HEK293 (cell line): ENCODE data around the gene KLHL22.

Source experiments
- CTCF ChIA-PET: fragments of 350-600 bp; formaldehyde crosslinking; extraction: SDS; loops from one replicate; lab custom pipeline; 2021; ENCODE audit warnings: antibody characterized with exemption; lab: Yijun Ruan, JAX
- POLR2A ChIA-PET: fragments of 300-600 bp; formaldehyde crosslinking; extraction: SDS; loops from one replicate; lab custom pipeline; 2020; ENCODE audit warnings: antibody characterized with exemption, inconsistent platforms; lab: Yijun Ruan, JAX
- H3K27ac ChIP-seq: fragments of 200-500 bp; sonication (Bioruptor generic); 2 replicates; pipeline ENCODE4 v1.5.1; 2014; ENCODE audit warnings: low read depth, low read length, control low read depth, inconsistent platforms; ENCODE audit errors: extremely low read depth
- H3K36me3 ChIP-seq, 2 experiments: fragments of 200-500 bp in 1 of 2; sonication (Bioruptor generic) in 1 of 2; 1 replicate in 1 of 2; 2 replicates in 1 of 2; pipeline ENCODE4 v1.5.1; 2014 to 2017; ENCODE audit warnings: inconsistent platforms in 2 of 2, low read length in 2 of 2; ENCODE audit not compliant: control insufficient read depth in 2 of 2, insufficient read depth in 1 of 2
- H3K4me1 ChIP-seq: fragments of 200-500 bp; sonication (Bioruptor generic); 2 replicates; pipeline ENCODE4 v1.5.1; 2014; ENCODE audit warnings: mild to moderate bottlenecking, low read length, inconsistent platforms; ENCODE audit not compliant: control insufficient read depth, insufficient read depth
- H3K4me3 ChIP-seq: 2 replicates; pipeline ENCODE4 v1.5.1; 2011; ENCODE audit warnings: low read depth, mild to moderate bottlenecking, control low read depth, low read length, moderate library complexity
- H3K9me3 ChIP-seq: fragments of 200-500 bp; sonication (Bioruptor generic); 2 replicates; pipeline ENCODE4 v1.5.1; 2014; ENCODE audit warnings: low read depth, low read length, inconsistent platforms; ENCODE audit not compliant: control insufficient read depth, insufficient read depth
- GLI4 ChIP-seq: fragments of 450-650 bp; formaldehyde crosslinking; IDR thresholded peaks from 2 replicates; pipeline ENCODE4 v1.5.1; 2016; ENCODE audit warnings: missing biosample characterization, missing genetic modification characterization
- OSR2 ChIP-seq: fragments of 450-650 bp; formaldehyde crosslinking; IDR thresholded peaks from 2 replicates; pipeline ENCODE4 v1.5.1; 2016; ENCODE audit warnings: missing biosample characterization, missing genetic modification characterization
- PRDM1 ChIP-seq: fragments of 450-650 bp; formaldehyde crosslinking; IDR thresholded peaks from 2 replicates; pipeline ENCODE4; 2016; ENCODE audit warnings: missing biosample characterization, missing genetic modification characterization
- REPIN1 ChIP-seq: fragments of 450-650 bp; formaldehyde crosslinking; IDR thresholded peaks from 2 replicates; pipeline ENCODE4 v1.5.1; 2017; ENCODE audit warnings: missing biosample characterization, missing genetic modification characterization, low read depth
- ZNF121 ChIP-seq: fragments of 450-650 bp; formaldehyde crosslinking; IDR thresholded peaks from 2 replicates; pipeline ENCODE4 v1.5.1; 2016; ENCODE audit warnings: missing biosample characterization, missing genetic modification characterization
- ZNF133 ChIP-seq: fragments of 450-650 bp; formaldehyde crosslinking; IDR thresholded peaks from 2 replicates; pipeline ENCODE4 v1.5.1; 2016; ENCODE audit warnings: missing biosample characterization, missing genetic modification characterization
- ZNF214 ChIP-seq: fragments of 450-650 bp; formaldehyde crosslinking; IDR thresholded peaks from 2 replicates; pipeline ENCODE4 v1.5.1; 2017; ENCODE audit warnings: missing biosample characterization, mild to moderate bottlenecking, missing genetic modification characterization, borderline replicate concordance
- ZNF366 ChIP-seq: fragments of 450-650 bp; formaldehyde crosslinking; conservative IDR thresholded peaks from 2 replicates; pipeline ENCODE4 v1.5.1; 2016; ENCODE audit warnings: missing biosample characterization, missing genetic modification characterization
- ZNF626 ChIP-seq: fragments of 450-650 bp; sonication (Bioruptor Pico); formaldehyde crosslinking; IDR thresholded peaks from 2 replicates; pipeline ENCODE4 v1.5.1; 2018; ENCODE audit warnings: missing biosample characterization, missing genetic modification characterization, inconsistent platforms
- TF ChIP-seq, protein P1 (sequence below): fragments of 450-650 bp; formaldehyde crosslinking; IDR thresholded peaks from 2 replicates; pipeline ENCODE4 v1.5.1; 2016; ENCODE audit warnings: missing biosample characterization, missing genetic modification characterization
- TF ChIP-seq, protein P2 (sequence below): fragments of 450-650 bp; formaldehyde crosslinking; IDR thresholded peaks from 2 replicates; pipeline ENCODE4 v1.5.1; 2016; ENCODE audit warnings: missing biosample characterization, missing genetic modification characterization
- TF ChIP-seq, protein P3 (sequence below): fragments of 450-650 bp; formaldehyde crosslinking; IDR thresholded peaks from 2 replicates; pipeline ENCODE4 v1.5.1; 2017; ENCODE audit warnings: missing biosample characterization, missing genetic modification characterization
- TF ChIP-seq, protein P4 (sequence below): fragments of 450-650 bp; formaldehyde crosslinking; optimal IDR thresholded peaks from 2 replicates; pipeline ENCODE3; 2016; ENCODE audit warnings: missing biosample characterization, mild to moderate bottlenecking, missing genetic modification characterization

Gene KLHL22

DNA sequence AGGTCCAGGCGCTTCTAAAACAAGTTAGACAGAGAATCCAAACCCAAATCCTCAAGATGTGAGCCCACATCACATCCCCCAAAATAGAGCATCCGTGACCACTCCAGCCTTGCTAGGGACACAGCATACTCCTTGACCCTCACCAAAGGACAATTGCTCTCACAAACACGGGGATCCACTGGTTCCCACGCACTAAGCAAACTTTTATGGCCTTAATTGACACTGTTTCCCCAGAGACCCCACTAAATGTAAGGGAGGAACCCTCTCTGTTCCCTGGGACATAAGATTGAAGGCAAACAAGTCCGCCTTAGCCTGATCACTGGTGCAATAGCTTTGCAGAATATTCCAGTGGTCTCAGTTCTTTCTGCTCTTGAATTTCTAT, 81.5 kb downstream of the KLHL22 start (continued):
- TF ChIP-seq, protein P1, sequence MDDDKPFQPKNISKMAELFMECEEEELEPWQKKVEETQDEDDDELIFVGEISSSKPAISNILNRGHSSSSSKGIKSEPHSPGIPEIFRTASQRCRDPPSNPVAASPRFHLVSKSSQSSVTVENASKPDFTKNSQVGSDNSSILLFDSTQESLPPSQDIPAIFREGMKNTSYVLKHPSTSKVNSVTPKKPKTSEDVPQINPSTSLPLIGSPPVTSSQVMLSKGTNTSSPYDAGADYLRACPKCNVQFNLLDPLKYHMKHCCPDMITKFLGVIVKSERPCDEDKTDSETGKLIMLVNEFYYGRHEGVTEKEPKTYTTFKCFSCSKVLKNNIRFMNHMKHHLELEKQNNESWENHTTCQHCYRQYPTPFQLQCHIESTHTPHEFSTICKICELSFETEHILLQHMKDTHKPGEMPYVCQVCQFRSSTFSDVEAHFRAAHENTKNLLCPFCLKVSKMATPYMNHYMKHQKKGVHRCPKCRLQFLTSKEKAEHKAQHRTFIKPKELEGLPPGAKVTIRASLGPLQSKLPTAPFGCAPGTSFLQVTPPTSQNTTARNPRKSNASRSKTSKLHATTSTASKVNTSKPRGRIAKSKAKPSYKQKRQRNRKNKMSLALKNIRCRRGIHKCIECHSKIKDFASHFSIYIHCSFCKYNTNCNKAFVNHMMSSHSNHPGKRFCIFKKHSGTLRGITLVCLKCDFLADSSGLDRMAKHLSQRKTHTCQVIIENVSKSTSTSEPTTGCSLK (tag by site-specific recombination) = no peak
- TF ChIP-seq ZNF626 = no peak
- no peak for TF ChIP-seq ZNF214 (tag by site-specific recombination)
- TF ChIP-seq, protein P2, sequence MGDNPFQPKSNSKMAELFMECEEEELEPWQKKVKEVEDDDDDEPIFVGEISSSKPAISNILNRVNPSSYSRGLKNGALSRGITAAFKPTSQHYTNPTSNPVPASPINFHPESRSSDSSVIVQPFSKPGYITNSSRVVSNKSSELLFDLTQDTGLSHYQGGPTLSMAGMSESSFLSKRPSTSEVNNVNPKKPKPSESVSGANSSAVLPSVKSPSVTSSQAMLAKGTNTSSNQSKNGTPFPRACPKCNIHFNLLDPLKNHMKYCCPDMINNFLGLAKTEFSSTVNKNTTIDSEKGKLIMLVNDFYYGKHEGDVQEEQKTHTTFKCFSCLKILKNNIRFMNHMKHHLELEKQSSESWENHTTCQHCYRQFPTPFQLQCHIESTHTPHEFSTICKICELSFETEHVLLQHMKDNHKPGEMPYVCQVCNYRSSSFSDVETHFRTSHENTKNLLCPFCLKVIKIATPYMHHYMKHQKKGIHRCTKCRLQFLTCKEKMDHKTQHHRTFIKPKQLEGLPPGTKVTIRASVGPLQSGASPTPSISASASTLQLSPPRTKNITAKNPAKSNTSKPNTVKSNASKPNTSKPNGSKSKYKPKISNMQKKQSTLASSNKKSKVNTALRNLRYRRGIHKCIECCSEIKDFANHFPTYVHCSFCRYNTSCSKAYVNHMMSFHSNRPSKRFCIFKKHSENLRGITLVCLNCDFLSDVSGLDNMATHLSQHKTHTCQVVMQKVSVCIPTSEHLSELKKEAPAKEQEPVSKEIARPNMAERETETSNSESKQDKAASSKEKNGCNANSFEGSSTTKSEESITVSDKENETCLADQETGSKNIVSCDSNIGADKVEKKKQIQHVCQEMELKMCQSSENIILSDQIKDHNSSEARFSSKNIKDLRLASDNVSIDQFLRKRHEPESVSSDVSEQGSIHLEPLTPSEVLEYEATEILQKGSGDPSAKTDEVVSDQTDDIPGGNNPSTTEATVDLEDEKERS (tag by site-specific recombination) = no peak
- TF ChIP-seq GLI4 = no peak
- no peak for TF ChIP-seq REPIN1
- TF ChIP-seq, all 188 proteins: peak for 0

DNA sequence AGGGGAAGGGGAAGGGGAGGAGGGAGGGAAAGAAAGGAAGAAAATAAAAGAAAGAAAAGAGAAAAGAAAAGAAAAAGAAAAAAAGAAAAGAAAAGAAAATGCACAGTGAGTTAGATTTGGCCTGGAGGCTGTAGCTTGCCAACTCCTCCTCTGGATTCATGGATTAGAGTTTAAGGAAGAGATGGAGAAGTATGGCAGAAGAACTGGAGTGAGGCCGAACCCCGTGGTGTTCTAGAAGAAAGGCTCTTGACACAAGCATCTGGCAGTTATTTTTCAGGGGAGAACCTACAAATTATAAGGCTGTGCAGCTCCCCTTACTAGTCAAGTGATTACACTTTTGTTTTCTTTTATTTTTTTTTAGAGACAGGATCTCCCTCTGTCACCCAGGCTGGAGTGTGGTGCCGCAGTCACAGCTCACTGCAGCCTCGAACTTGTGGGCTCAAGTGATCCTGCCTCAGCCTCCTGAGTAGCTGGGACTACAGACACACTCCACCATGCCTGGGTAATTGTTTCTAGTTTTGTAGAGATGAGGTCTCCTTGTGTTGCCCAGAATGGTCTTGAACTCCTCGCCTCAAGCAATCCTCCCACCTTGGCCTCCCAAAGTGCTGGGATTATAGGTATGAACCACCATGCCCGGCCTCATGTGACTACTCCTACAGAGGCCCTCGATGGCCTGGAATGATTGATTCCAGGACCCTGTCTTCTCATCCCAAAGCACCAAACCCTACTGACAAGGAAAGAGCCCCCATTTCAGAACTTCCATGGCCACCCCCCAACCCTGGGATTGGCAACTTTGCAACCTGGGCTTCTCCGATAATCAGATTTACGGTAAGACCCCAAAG, 82.2 kb downstream of the KLHL22 start:
- TF ChIP-seq ZNF626 (no peak), ZNF366 (0 out of 2 replicates have a peak, but pooled peaks have one; percentile 13), ZNF133 (tag by site-specific recombination) (no peak)
- TF ChIP-seq, protein P3, sequence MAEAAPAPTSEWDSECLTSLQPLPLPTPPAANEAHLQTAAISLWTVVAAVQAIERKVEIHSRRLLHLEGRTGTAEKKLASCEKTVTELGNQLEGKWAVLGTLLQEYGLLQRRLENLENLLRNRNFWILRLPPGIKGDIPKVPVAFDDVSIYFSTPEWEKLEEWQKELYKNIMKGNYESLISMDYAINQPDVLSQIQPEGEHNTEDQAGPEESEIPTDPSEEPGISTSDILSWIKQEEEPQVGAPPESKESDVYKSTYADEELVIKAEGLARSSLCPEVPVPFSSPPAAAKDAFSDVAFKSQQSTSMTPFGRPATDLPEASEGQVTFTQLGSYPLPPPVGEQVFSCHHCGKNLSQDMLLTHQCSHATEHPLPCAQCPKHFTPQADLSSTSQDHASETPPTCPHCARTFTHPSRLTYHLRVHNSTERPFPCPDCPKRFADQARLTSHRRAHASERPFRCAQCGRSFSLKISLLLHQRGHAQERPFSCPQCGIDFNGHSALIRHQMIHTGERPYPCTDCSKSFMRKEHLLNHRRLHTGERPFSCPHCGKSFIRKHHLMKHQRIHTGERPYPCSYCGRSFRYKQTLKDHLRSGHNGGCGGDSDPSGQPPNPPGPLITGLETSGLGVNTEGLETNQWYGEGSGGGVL (tag by site-specific recombination) = no peak
- no peaks in the 10 kb centered on the region for H3K4me1 ChIP-seq
- no peaks in the 10 kb centered on the region for H3K9me3 ChIP-seq
- H3K4me3 ChIP-seq = no peak overlapping the region
- CTCF ChIA-PET = interaction anchor here (0.5 to 3.7 kb wide), 3 partner anchors 43 to 163 kb away, joined by 3 to 12 read pairs (median 4); no protein-coding TSS in a partner anchor
- H3K36me3 ChIP-seq = no peaks in the 10 kb centered on the region; a peak in 1 of 3 replicates
- no peak overlapping the region for H3K27ac ChIP-seq
- POLR2A ChIA-PET = no interaction called here

DNA sequence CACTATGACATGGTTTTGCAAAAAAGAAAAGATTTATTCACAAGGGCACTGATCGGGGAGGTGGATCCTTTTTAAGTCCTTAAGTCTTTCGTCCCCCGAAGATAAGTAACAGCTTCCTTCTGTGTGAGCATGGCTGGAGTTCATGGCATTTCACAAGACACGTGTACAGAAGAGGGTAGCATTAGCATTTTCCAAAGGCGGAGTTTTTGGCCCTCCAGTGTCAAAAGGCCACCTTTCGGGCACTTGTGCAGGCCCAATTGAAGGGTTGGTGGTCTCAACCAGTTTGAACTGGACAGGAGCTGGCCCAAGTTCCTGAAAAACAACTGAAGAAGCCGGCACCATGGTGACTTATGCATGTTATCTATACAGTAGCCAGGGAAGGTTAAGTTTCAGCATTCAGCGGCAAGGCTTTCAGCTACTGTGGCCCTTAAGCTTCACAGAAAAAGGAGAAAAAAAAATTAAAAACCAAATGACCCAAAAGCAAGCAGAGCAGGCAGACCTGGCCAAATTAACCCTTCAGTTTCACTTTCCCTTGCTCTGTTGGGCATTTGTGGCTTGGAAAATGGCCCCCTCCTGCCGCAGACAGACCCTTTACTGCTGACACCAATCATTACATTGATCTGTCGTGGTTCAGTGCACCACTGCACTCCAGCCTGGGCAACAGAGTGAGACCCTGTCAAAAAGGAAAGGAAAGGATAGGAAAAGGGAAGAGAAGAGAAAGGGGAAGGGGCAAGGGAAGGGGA, 83.0 kb downstream of the KLHL22 start:
- CTCF ChIA-PET = interaction anchor here (0.9 to 3.7 kb wide), 3 partner anchors 44 to 164 kb away, joined by 3 to 12 read pairs (median 3); partner anchors contain the start of gene DGCR6L
- H3K4me1 ChIP-seq = no peaks in the 10 kb centered on the region
- peaks cover 0 to 4% of the 10 kb centered on the region in 2 experiments; a peak in 2 of 3 replicates for H3K36me3 ChIP-seq
- TF ChIP-seq PRDM1 (tag by site-specific recombination) (peak; percentile 82), OSR2 (peak; percentile 78), ZNF121 (tag by site-specific recombination) (peak; percentile 85)
- TF ChIP-seq, protein P4, sequence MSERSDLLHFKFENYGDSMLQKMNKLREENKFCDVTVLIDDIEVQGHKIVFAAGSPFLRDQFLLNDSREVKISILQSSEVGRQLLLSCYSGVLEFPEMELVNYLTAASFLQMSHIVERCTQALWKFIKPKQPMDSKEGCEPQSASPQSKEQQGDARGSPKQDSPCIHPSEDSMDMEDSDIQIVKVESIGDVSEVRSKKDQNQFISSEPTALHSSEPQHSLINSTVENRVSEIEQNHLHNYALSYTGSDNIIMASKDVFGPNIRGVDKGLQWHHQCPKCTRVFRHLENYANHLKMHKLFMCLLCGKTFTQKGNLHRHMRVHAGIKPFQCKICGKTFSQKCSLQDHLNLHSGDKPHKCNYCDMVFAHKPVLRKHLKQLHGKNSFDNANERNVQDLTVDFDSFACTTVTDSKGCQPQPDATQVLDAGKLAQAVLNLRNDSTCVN (tag by site-specific recombination) = no peak
- POLR2A ChIA-PET = no interaction called here
- H3K27ac ChIP-seq = no peak overlapping the region
- no peak overlapping the region for H3K4me3 ChIP-seq
- no peaks in the 10 kb centered on the region for H3K9me3 ChIP-seq
